ENCODE data around the gene SMPD4.
A peak's percentile ranks its signal among the peaks of the same experiment; 100 is the strongest.
"Not testable (repeated sequence)": the region's sequence is repeated elsewhere in the genome, so short reads cannot be mapped to it uniquely, and the experiment has no call there.

SMPD4 gene

GRCh38 chr2:130153721-130154422 lies 27.5 kb downstream of the SMPD4 start:
- H3K9me3 ChIP-seq (ENCODE audit: control insufficient read depth in 5 of 5, low read length in 5 of 5); H3K27me3 ChIP-seq (ENCODE audit: control insufficient read depth in 5 of 5, insufficient read depth in 4 of 5, low read length in 5 of 5); H3K9ac ChIP-seq (ENCODE audit: low read length in 5 of 5); H3K4me3 ChIP-seq (ENCODE audit: low read depth in 1 of 5, low read length in 5 of 5); H3K4me1 ChIP-seq (ENCODE audit: control insufficient read depth in 5 of 5, insufficient read depth in 5 of 5, low read length in 5 of 5); H3K27ac ChIP-seq (ENCODE audit: low read depth, low read length): not testable (repeated sequence)
- peaks cover 0 to 50% (median 42%) of the 10 kb centered on the region in 5 donors for H3K36me3 ChIP-seq (ENCODE audit: control insufficient read depth in 5 of 5, insufficient read depth in 5 of 5, low read length in 5 of 5)

- H3K9ac ChIP-seq (ENCODE audit: low read length in 5 of 5) = no peak overlapping the region
- H3K4me1 ChIP-seq (ENCODE audit: control insufficient read depth in 5 of 5, insufficient read depth in 5 of 5, low read length in 5 of 5) = no peaks in the 10 kb centered on the region
- H3K36me3 ChIP-seq (ENCODE audit: control insufficient read depth in 5 of 5, insufficient read depth in 5 of 5, low read length in 5 of 5) = peaks cover 0 to 45% (median 37%) of the 10 kb centered on the region in 5 donors
- H3K27me3 ChIP-seq (ENCODE audit: control insufficient read depth in 5 of 5, insufficient read depth in 4 of 5, low read length in 5 of 5) = no peaks in the 10 kb centered on the region
- H3K9me3 ChIP-seq (ENCODE audit: control insufficient read depth in 5 of 5, low read length in 5 of 5) = no peaks in the 10 kb centered on the region
- H3K4me3 ChIP-seq (ENCODE audit: low read depth in 1 of 5, low read length in 5 of 5) = no peak overlapping the region
- H3K27ac ChIP-seq (ENCODE audit: low read depth, low read length) = no peak overlapping the region
These were observed 28.4 kb downstream of the SMPD4 start for GRCh38 chr2:130152816-130153595.

- not testable (repeated sequence) for H3K4me3 ChIP-seq (ENCODE audit: low read depth in 1 of 5, low read length in 5 of 5); H3K27ac ChIP-seq (ENCODE audit: low read depth, low read length)
These were observed 29.1 kb downstream of the SMPD4 start for GRCh38 chr2:130152136-130152815.

GRCh38 chr2:130151145-130151512 lies 30.3 kb downstream of the SMPD4 start:
- peaks cover 0 to 40% (median 34%) of the 10 kb centered on the region in 5 donors for H3K36me3 ChIP-seq (ENCODE audit: control insufficient read depth in 5 of 5, insufficient read depth in 5 of 5, low read length in 5 of 5)
- not testable (repeated sequence) for H3K27me3 ChIP-seq (ENCODE audit: control insufficient read depth in 5 of 5, insufficient read depth in 4 of 5, low read length in 5 of 5); H3K27ac ChIP-seq (ENCODE audit: low read depth, low read length); H3K4me1 ChIP-seq (ENCODE audit: control insufficient read depth in 5 of 5, insufficient read depth in 5 of 5, low read length in 5 of 5); H3K9me3 ChIP-seq (ENCODE audit: control insufficient read depth in 5 of 5, low read length in 5 of 5); H3K4me3 ChIP-seq (ENCODE audit: low read depth in 1 of 5, low read length in 5 of 5); H3K9ac ChIP-seq (ENCODE audit: low read length in 5 of 5)

More at GRCh38 chr2:130152136-130152815, 29.1 kb downstream of the SMPD4 start:
- H3K36me3 ChIP-seq (ENCODE audit: control insufficient read depth in 5 of 5, insufficient read depth in 5 of 5, low read length in 5 of 5) = peaks cover 0 to 45% (median 34%) of the 10 kb centered on the region in 5 donors
- not testable (repeated sequence) for H3K9ac ChIP-seq (ENCODE audit: low read length in 5 of 5); H3K9me3 ChIP-seq (ENCODE audit: control insufficient read depth in 5 of 5, low read length in 5 of 5); H3K27me3 ChIP-seq (ENCODE audit: control insufficient read depth in 5 of 5, insufficient read depth in 4 of 5, low read length in 5 of 5); H3K4me1 ChIP-seq (ENCODE audit: control insufficient read depth in 5 of 5, insufficient read depth in 5 of 5, low read length in 5 of 5)

- no peak overlapping the region for H3K9ac ChIP-seq (ENCODE audit: low read length in 5 of 5)
- no peak overlapping the region for H3K27ac ChIP-seq (ENCODE audit: low read depth, low read length)
- H3K27me3 ChIP-seq (ENCODE audit: control insufficient read depth in 5 of 5, insufficient read depth in 4 of 5, low read length in 5 of 5) = no peaks in the 10 kb centered on the region
- peaks cover 0 to 38% (median 34%) of the 10 kb centered on the region in 5 donors for H3K36me3 ChIP-seq (ENCODE audit: control insufficient read depth in 5 of 5, insufficient read depth in 5 of 5, low read length in 5 of 5)
- no peaks in the 10 kb centered on the region for H3K9me3 ChIP-seq (ENCODE audit: control insufficient read depth in 5 of 5, low read length in 5 of 5)
- H3K4me3 ChIP-seq (ENCODE audit: low read depth in 1 of 5, low read length in 5 of 5) = no peak overlapping the region
- no peaks in the 10 kb centered on the region for H3K4me1 ChIP-seq (ENCODE audit: control insufficient read depth in 5 of 5, insufficient read depth in 5 of 5, low read length in 5 of 5)
These were observed 30.9 kb downstream of the SMPD4 start for GRCh38 chr2:130150181-130151144.

GRCh38 chr2:130148515-130148914 lies 32.9 kb downstream of the SMPD4 start:
- H3K9me3 ChIP-seq (ENCODE audit: control insufficient read depth in 5 of 5, low read length in 5 of 5); H3K4me3 ChIP-seq (ENCODE audit: low read depth in 1 of 5, low read length in 5 of 5); H3K27me3 ChIP-seq (ENCODE audit: control insufficient read depth in 5 of 5, insufficient read depth in 4 of 5, low read length in 5 of 5); H3K27ac ChIP-seq (ENCODE audit: low read depth, low read length); H3K9ac ChIP-seq (ENCODE audit: low read length in 5 of 5); H3K4me1 ChIP-seq (ENCODE audit: control insufficient read depth in 5 of 5, insufficient read depth in 5 of 5, low read length in 5 of 5): not testable (repeated sequence)
- H3K36me3 ChIP-seq (ENCODE audit: control insufficient read depth in 5 of 5, insufficient read depth in 5 of 5, low read length in 5 of 5) = peaks cover 0 to 19% (median 18%) of the 10 kb centered on the region in 5 donors

GRCh38 chr2:130145006-130145414 lies 36.4 kb downstream of the SMPD4 start, which contains the start of gene CCDC74B:
Gene CCDC74B (minus strand): TSS chr2:130145112. CDS start chr2:130144996, 116 bp downstream.
- H3K9me3 ChIP-seq (ENCODE audit: control insufficient read depth in 5 of 5, low read length in 5 of 5); H3K27ac ChIP-seq (ENCODE audit: low read depth, low read length); H3K36me3 ChIP-seq (ENCODE audit: control insufficient read depth in 5 of 5, insufficient read depth in 5 of 5, low read length in 5 of 5); H3K9ac ChIP-seq (ENCODE audit: low read length in 5 of 5); H3K27me3 ChIP-seq (ENCODE audit: control insufficient read depth in 5 of 5, insufficient read depth in 4 of 5, low read length in 5 of 5); H3K4me1 ChIP-seq (ENCODE audit: control insufficient read depth in 5 of 5, insufficient read depth in 5 of 5, low read length in 5 of 5): not testable (repeated sequence)
- peak within 1 kb of the TSS in 3 of 5 donors; percentile 17 to 37 (median 31) for H3K4me3 ChIP-seq (ENCODE audit: low read depth in 1 of 5, low read length in 5 of 5)

- H3K9ac ChIP-seq (ENCODE audit: low read length in 5 of 5); H3K27me3 ChIP-seq (ENCODE audit: control insufficient read depth in 5 of 5, insufficient read depth in 4 of 5, low read length in 5 of 5); H3K27ac ChIP-seq (ENCODE audit: low read depth, low read length); H3K4me3 ChIP-seq (ENCODE audit: low read depth in 1 of 5, low read length in 5 of 5); H3K4me1 ChIP-seq (ENCODE audit: control insufficient read depth in 5 of 5, insufficient read depth in 5 of 5, low read length in 5 of 5); H3K9me3 ChIP-seq (ENCODE audit: control insufficient read depth in 5 of 5, low read length in 5 of 5); H3K36me3 ChIP-seq (ENCODE audit: control insufficient read depth in 5 of 5, insufficient read depth in 5 of 5, low read length in 5 of 5): not testable (repeated sequence)
These were observed 37.9 kb downstream of the SMPD4 start for GRCh38 chr2:130143266-130144039.
